ENCODE measurements around the gene TBRG4.

Gene TBRG4

GRCh38 chr7:45118889-45119331 lies 7.4 kb upstream of the TBRG4 start:
- Histone ChIP-seq H3K9me2 (replicated peaks; ENCODE audit: control insufficient read depth, low read length) (no peaks in the 10 kb centered on the region), H3F3A (ENCODE audit: control insufficient read depth, insufficient read depth) (0 out of 2 replicates have a peak, but pooled peaks cover 5% of the 10 kb centered on the region), H3K4me2 (ENCODE audit: low read length) (no peak overlapping the region), H3K27ac (ENCODE audit: low read depth, low read length) (no peak overlapping the region), H4K20me1 (ENCODE audit: control insufficient read depth, insufficient read depth, low read depth, low read length) (no peaks in the 10 kb centered on the region), H3K27me3 (ENCODE audit: control insufficient read depth, low read length) (no peaks in the 10 kb centered on the region), H3K4me1 (ENCODE audit: control insufficient read depth, low read length) (peaks cover 24% of the 10 kb centered on the region), H3K9me3 (ENCODE audit: control insufficient read depth, insufficient read depth, low read length) (no peaks in the 10 kb centered on the region), H3K79me2 (ENCODE audit: control insufficient read depth, low read length) (no peaks in the 10 kb centered on the region), H3K4me3 (ENCODE audit: low read length) (no peak overlapping the region), H3K36me3 (ENCODE audit: control insufficient read depth, low read length) (no peaks in the 10 kb centered on the region)
- TF ChIP-seq CTCF (IDR thresholded peaks at IDR 0.05; ENCODE audit: low read depth, low read length, poor library complexity, severe bottlenecking) = no peak
- TF ChIP-seq EZH2phosphoT487 (IDR thresholded peaks at IDR 0.05; ENCODE audit: borderline replicate concordance, low read length) = no peak

- no peak overlapping the region for H3K4me2 ChIP-seq (ENCODE audit: low read length)
- no peaks in the 10 kb centered on the region for H3K27me3 ChIP-seq (ENCODE audit: control insufficient read depth, low read length)
- no peaks in the 10 kb centered on the region for H3K9me2 ChIP-seq (replicated peaks; ENCODE audit: control insufficient read depth, low read length)
- no peak overlapping the region for H3K4me3 ChIP-seq (ENCODE audit: low read length)
- peaks cover 24% of the 10 kb centered on the region for H3K4me1 ChIP-seq (ENCODE audit: control insufficient read depth, low read length)
- no peak overlapping the region for H3K27ac ChIP-seq (ENCODE audit: low read depth, low read length)
- no peaks in the 10 kb centered on the region for H3K9me3 ChIP-seq (ENCODE audit: control insufficient read depth, insufficient read depth, low read length)
- no peaks in the 10 kb centered on the region for H3K79me2 ChIP-seq (ENCODE audit: control insufficient read depth, low read length)
- no peaks in the 10 kb centered on the region for H4K20me1 ChIP-seq (ENCODE audit: control insufficient read depth, insufficient read depth, low read depth, low read length)
- TF ChIP-seq EZH2phosphoT487 (IDR thresholded peaks at IDR 0.05; ENCODE audit: borderline replicate concordance, low read length) = no peak
- peaks cover 6% of the 10 kb centered on the region; the same call in 1 of the 2 replicates for H3F3A ChIP-seq (ENCODE audit: control insufficient read depth, insufficient read depth)
- H3K36me3 ChIP-seq (ENCODE audit: control insufficient read depth, low read length) = no peaks in the 10 kb centered on the region
Observed at GRCh38 chr7:45118292-45118691, 6.8 kb upstream of the TBRG4 start.

- peaks cover 10% of the 10 kb centered on the region; the same call in 1 of the 2 replicates for H3F3A ChIP-seq (ENCODE audit: control insufficient read depth, insufficient read depth)
- no peak overlapping the region for H3K4me3 ChIP-seq (ENCODE audit: low read length)
- TF ChIP-seq EZH2phosphoT487 (IDR thresholded peaks at IDR 0.05; ENCODE audit: borderline replicate concordance, low read length) = no peak
- no peak for TF ChIP-seq CTCF (IDR thresholded peaks at IDR 0.05; ENCODE audit: low read depth, low read length, poor library complexity, severe bottlenecking)
- no peaks in the 10 kb centered on the region for H3K36me3 ChIP-seq (ENCODE audit: control insufficient read depth, low read length)
- H3K27ac ChIP-seq (ENCODE audit: low read depth, low read length) = no peak overlapping the region
- H3K4me1 ChIP-seq (ENCODE audit: control insufficient read depth, low read length) = peaks cover 26% of the 10 kb centered on the region
- H3K4me2 ChIP-seq (ENCODE audit: low read length) = no peak overlapping the region
- no peaks in the 10 kb centered on the region for H3K27me3 ChIP-seq (ENCODE audit: control insufficient read depth, low read length)
- H3K9me2 ChIP-seq (replicated peaks; ENCODE audit: control insufficient read depth, low read length) = no peaks in the 10 kb centered on the region
- no peaks in the 10 kb centered on the region for H4K20me1 ChIP-seq (ENCODE audit: control insufficient read depth, insufficient read depth, low read depth, low read length)
- no peaks in the 10 kb centered on the region for H3K9me3 ChIP-seq (ENCODE audit: control insufficient read depth, insufficient read depth, low read length)
- 0 out of 2 replicates have a peak, but pooled peaks cover under 1% of the 10 kb centered on the region for H3K79me2 ChIP-seq (ENCODE audit: control insufficient read depth, low read length)
Observed at GRCh38 chr7:45117582-45117981, 6.1 kb upstream of the TBRG4 start.

GRCh38 chr7:45116048-45116447 lies 4.6 kb upstream of the TBRG4 start:
- H3K9me2 ChIP-seq (replicated peaks; ENCODE audit: control insufficient read depth, low read length) = no peaks in the 10 kb centered on the region
- H3K4me2 ChIP-seq (ENCODE audit: low read length) = no peak overlapping the region
- H4K20me1 ChIP-seq (ENCODE audit: control insufficient read depth, insufficient read depth, low read depth, low read length) = no peaks in the 10 kb centered on the region
- H3K4me3 ChIP-seq (ENCODE audit: low read length) = no peak overlapping the region
- no peaks in the 10 kb centered on the region for H3K27me3 ChIP-seq (ENCODE audit: control insufficient read depth, low read length)
- peaks cover 4% of the 10 kb centered on the region for H3K36me3 ChIP-seq (ENCODE audit: control insufficient read depth, low read length)
- peaks cover 10% of the 10 kb centered on the region; the same call in 1 of the 2 replicates for H3F3A ChIP-seq (ENCODE audit: control insufficient read depth, insufficient read depth)
- H3K9me3 ChIP-seq (ENCODE audit: control insufficient read depth, insufficient read depth, low read length) = no peaks in the 10 kb centered on the region
- TF ChIP-seq CTCF (IDR thresholded peaks at IDR 0.05; ENCODE audit: low read depth, low read length, poor library complexity, severe bottlenecking) (no peak), EZH2phosphoT487 (IDR thresholded peaks at IDR 0.05; ENCODE audit: borderline replicate concordance, low read length) (no peak)
- peaks cover 32% of the 10 kb centered on the region for H3K4me1 ChIP-seq (ENCODE audit: control insufficient read depth, low read length)
- H3K79me2 ChIP-seq (ENCODE audit: control insufficient read depth, low read length) = peaks cover 10% of the 10 kb centered on the region
- no peak overlapping the region for H3K27ac ChIP-seq (ENCODE audit: low read depth, low read length)
